K562 (cell line): ENCODE measurements around the gene ZNF668. TPM values are rescaled to one million over a fixed set of nuclear protein-coding genes. Genes with fewer than 3 reads are reported as not detected.
"Not testable (repeated sequence)": the region's sequence is repeated elsewhere in the genome, so short reads cannot be mapped to it uniquely, and the experiment has no call there.

Source experiments
- ATAC-seq: fragments of 200-7000 bp; cut with Tn5 transposase; 3 replicates; pipeline ENCODE4 v1.9.1; 2020; ENCODE audit warnings: moderate library complexity
- BruUV-seq: library from RNA; stranded (reverse); fragments of 400-500 nt; replicated peaks from 2 replicates; lab custom pipeline; 2021; lab: Mats Ljungman, UMichigan
- CTCF ChIA-PET: fragments of 300-600 bp; formaldehyde crosslinking; extraction: SDS; loops from one replicate; lab custom pipeline; 2021; ENCODE audit warnings: low intra/inter-chr PET ratio; lab: Yijun Ruan, JAX
- POLR2A ChIA-PET: fragments of 300-600, 350-650 bp; sonication (Branson Sonifier 250); formaldehyde crosslinking; extraction: SDS; loops from one replicate; lab custom pipeline; 2021; ENCODE audit warnings: antibody characterized with exemption, inconsistent platforms; lab: Yijun Ruan, JAX
- DNase-seq, 4 experiments: peaks; one replicate each; pipeline versions ENCODE4 v3.0.0 to v3.0.0-alpha.2; 2011 to 2018; ENCODE audit warnings: low spot score in 3 of 4, mixed read lengths in 3 of 4; ENCODE audit errors: extremely low read depth in 1 of 4
- FAIRE-seq: peaks from 2 replicates; lab custom pipeline; 2011; peaks lifted over from hg19 to GRCh38; lab: Jason Lieb, UNC
- H2AFZ ChIP-seq: 2 replicates; pipeline ENCODE4 v1.6.0; 2011; ENCODE audit warnings: low read depth, low read length, control low read depth, inconsistent platforms
- H3K27ac ChIP-seq: fragments of 200-600 bp; 3 replicates; pipeline ENCODE4 v1.8.0; 2011; ENCODE audit warnings: low read depth, mild to moderate bottlenecking, control low read depth, inconsistent platforms, low read length, moderate library complexity, mixed read lengths; ENCODE audit errors: extremely low read depth
- H3K27me3 ChIP-seq, 2 experiments: fragments of 300-600 bp in 1 of 2; 2 replicates in 1 of 2; 3 replicates in 1 of 2; pipeline versions ENCODE4 v1.6.0 to v1.8.0; 2011; ENCODE audit warnings: inconsistent platforms in 2 of 2, low read length in 2 of 2, mild to moderate bottlenecking in 1 of 2, mixed read lengths in 1 of 2, moderate library complexity in 1 of 2; ENCODE audit not compliant: control insufficient read depth in 2 of 2, insufficient read depth in 2 of 2
- H3K36me3 ChIP-seq: fragments of 300-600 bp; 3 replicates; pipeline ENCODE4 v1.8.0; 2011; ENCODE audit warnings: mild to moderate bottlenecking, low read length, inconsistent platforms; ENCODE audit not compliant: control insufficient read depth, insufficient read depth
- H3K4me1 ChIP-seq, 2 experiments: fragments of 200-600 bp in 1 of 2; replicated peaks in 1 of 2; 2 replicates in 1 of 2; 3 replicates in 1 of 2; pipeline versions ENCODE4 v1.5.1 to v1.8.0; 2011; ENCODE audit warnings: inconsistent platforms in 2 of 2, low read length in 2 of 2, mild to moderate bottlenecking in 1 of 2, mixed read lengths in 1 of 2, moderate library complexity in 1 of 2; ENCODE audit not compliant: control insufficient read depth in 2 of 2, insufficient read depth in 2 of 2
- H3K4me2 ChIP-seq: 2 replicates; pipeline ENCODE4 v1.6.1; 2011; ENCODE audit warnings: low read length, control low read depth, inconsistent platforms, mixed read lengths; ENCODE audit not compliant: insufficient read depth
- H3K4me3 ChIP-seq: fragments of 200-600 bp; sonication (generic), shearing (Covaris generic); 2 replicates; pipeline ENCODE4 v1.5.1; 2016; ENCODE audit warnings: control low read depth, inconsistent platforms
- H3K79me2 ChIP-seq: fragments of 200-600 bp; 3 replicates; pipeline ENCODE4 v1.8.0; 2011; ENCODE audit warnings: low read length, inconsistent platforms; ENCODE audit not compliant: control insufficient read depth, insufficient read depth
- H3K9ac ChIP-seq, 2 experiments: 2 replicates each; pipeline versions ENCODE4 v1.6.0 to v1.6.1; 2011; ENCODE audit warnings: low read depth in 2 of 2, low read length in 2 of 2, control low read depth in 1 of 2, inconsistent platforms in 1 of 2, mild to moderate bottlenecking in 1 of 2, mixed read lengths in 1 of 2; ENCODE audit not compliant: insufficient read depth in 1 of 2
- H3K9me1 ChIP-seq: one replicate; pipeline ENCODE4 v1.6.0; 2011; ENCODE audit warnings: inconsistent platforms, mild to moderate bottlenecking, low read length, moderate library complexity; ENCODE audit not compliant: control insufficient read depth, insufficient read depth
- H3K9me3 ChIP-seq: replicated peaks from 2 replicates; pipeline ENCODE4 v1.5.1; 2011; ENCODE audit warnings: low read depth, low read length, inconsistent platforms; ENCODE audit not compliant: control insufficient read depth, insufficient read depth
- H4K20me1 ChIP-seq: replicated peaks from 2 replicates; pipeline ENCODE4 v1.6.1; 2011; ENCODE audit warnings: low read length, inconsistent platforms, mixed read lengths; ENCODE audit not compliant: control insufficient read depth, insufficient read depth
- ZNF121 ChIP-seq: sonication (generic); formaldehyde crosslinking; conservative IDR thresholded peaks from 2 replicates; pipeline ENCODE4 v1.8.0; 2022; ENCODE audit warnings: missing genetic modification reagents
- ZNF512 ChIP-seq: IDR thresholded peaks from 2 replicates; pipeline ENCODE4 v1.6.1; 2016; ENCODE audit warnings: missing genetic modification characterization, missing compliant biosample characterization
- WGBS: fragments of 100-300 bp; shearing (Covaris generic); methylation state at CpG from one replicate; pipeline ENCODE4 v1.1.6; 2016; ENCODE audit warnings: low coverage, mixed read lengths; ENCODE audit not compliant: insufficient coverage; ENCODE audit errors: missing lambda C conversion rate; 5-methylcytosine and 5-hydroxymethylcytosine counted together
- in situ Hi-C: fragments of 300-500 bp; cut with MboI; formaldehyde crosslinking; loops from 4 replicates; pipeline ENCODE4 v1.15.0; 2018; ENCODE audit warnings: inconsistent platforms, mixed read lengths
- intact Hi-C: fragments of 100-400 bp; cut with micrococcal nuclease; formaldehyde crosslinking; loops from 2 replicates; pipeline ENCODE4 v1.14.2; 2022
- polyA plus RNA-seq, 8 experiments: library from polyadenylated mRNA; depleted of rRNA in 4 of 8; stranded (reverse) in 5 of 8; unstranded in 3 of 8; fragments of >200 nt; fragmentation: Nextera tagmentation in 2 of 8; fragmentation: Illumina TruSeq in 1 of 8; extraction: Ambion mirVana in 2 of 8; extraction: Trizol in 1 of 8; gene quantifications; 2 replicates each; pipeline versions ENCODE4 v1.2.1 to v1.2.3, GENCODE V29; 2011 to 2014; ENCODE audit warnings: inconsistent platforms in 1 of 8, missing spikeins in 1 of 8
- total RNA-seq, 7 experiments: library from RNA; depleted of rRNA in 6 of 7; stranded (reverse); fragments of >200 nt in 6 of 7; fragmentation: Illumina TruSeq in 2 of 7; extraction: Trizol in 2 of 7; gene quantifications; 2 replicates each; pipeline versions ENCODE4 v1.2.1 to v1.2.3, GENCODE V29; 2011 to 2021; ENCODE audit warnings: low replicate concordance in 1 of 7

ZNF668 gene
- total and polyA plus RNA-seq, 9 of the 15 experiments (the other 6 are each of a cell fraction or from before 2014, with no cell fraction given), result 0.04 to 15.3 (median 3.8) TPM; not detected in 1

- H3K4me3 ChIP-seq, CTCF ChIA-PET, H3K4me2 ChIP-seq, H3K36me3 ChIP-seq, ATAC-seq, H3K79me2 ChIP-seq, H4K20me1 ChIP-seq, in situ Hi-C loops, H2AFZ ChIP-seq, H3K9ac ChIP-seq, H3K27ac ChIP-seq, DNase-seq, intact Hi-C loops, H3K9me1 ChIP-seq, H3K9me3 ChIP-seq, FAIRE-seq, BruUV-seq: not testable (repeated sequence)
- POLR2A ChIA-PET, result interaction anchor here (0.6 kb wide), 1 partner anchor 17 kb away, joined by 3 read pairs; no protein-coding TSS in a partner anchor
- peaks cover 13 to 23% of the 10 kb centered on the region in 2 experiments; a peak in 4 of 5 replicates for H3K27me3 ChIP-seq
- peaks cover 6 to 12% of the 10 kb centered on the region in 2 experiments; a peak in 4 of 5 replicates for H3K4me1 ChIP-seq
- TF ChIP-seq ZNF512 (tag), result peak; percentile 60; the same call in 1 of the 2 replicates
- peak; percentile 60 for TF ChIP-seq ZNF121 (CRISPR knock-in tag)
These were observed 60.7 kb downstream of the ZNF668 start for GRCh38 chr16:31013292-31013691.

- peak; percentile 71; the same call in 1 of the 2 replicates for TF ChIP-seq ZNF121 (CRISPR knock-in tag)
- TF ChIP-seq, all 486 proteins: peak for 1; not testable (repeated sequence) for 485
- H3K79me2 ChIP-seq, intact Hi-C loops, BruUV-seq, H3K9me3 ChIP-seq, H3K4me2 ChIP-seq, in situ Hi-C loops, H3K4me3 ChIP-seq, H3K36me3 ChIP-seq, ATAC-seq, FAIRE-seq, H3K27ac ChIP-seq, H2AFZ ChIP-seq, H4K20me1 ChIP-seq, H3K9me1 ChIP-seq, DNase-seq, H3K9ac ChIP-seq, CTCF ChIA-PET: not testable (repeated sequence)
- peaks cover 0 to 12% of the 10 kb centered on the region in 2 experiments; a peak in 2 of 5 replicates for H3K4me1 ChIP-seq
- POLR2A ChIA-PET, result interaction anchor here (0.9 to 1.2 kb wide), 2 partner anchors 11 to 13 kb away, joined by 3 to 9 read pairs; no protein-coding TSS in a partner anchor
- peaks cover 13 to 23% of the 10 kb centered on the region in 2 experiments; a peak in 4 of 5 replicates for H3K27me3 ChIP-seq
- WGBS, result 28% methylated on average over 7 of the region's 7 CpGs
These were observed 62.2 kb downstream of the ZNF668 start for GRCh38 chr16:31011815-31012214.

Other genes starting within 250 kb of the ZNF668 start
Only the 7 nearest of the 20 such genes appear.
- 20.7 and 22.5 TPM in 2 replicates for gene STX4, start 40.7 kb downstream of the ZNF668 start, total RNA-seq (2014; rRNA removed)
- gene STX4, start 40.7 kb downstream of the ZNF668 start, total RNA-seq (2014; rRNA removed; fragmentation: Illumina TruSeq; extraction: Trizol), result 11.6 and 13.0 TPM in 2 replicates
- gene STX4, start 40.7 kb downstream of the ZNF668 start, total RNA-seq (2015; rRNA removed; fragmentation: Illumina TruSeq; extraction: Trizol), result 20.3 and 21.5 TPM in 2 replicates
- gene STX4, start 40.7 kb downstream of the ZNF668 start, total RNA-seq (2021), result 32.1 and 45.8 TPM in 2 replicates
- gene STX4, start 40.7 kb downstream of the ZNF668 start, polyA plus RNA-seq (2011; rRNA removed), result 26.9 and 29.6 TPM in 2 replicates
- 30.6 and 36.8 TPM in 2 replicates for gene STX4, start 40.7 kb downstream of the ZNF668 start, polyA plus RNA-seq (2014; fragmentation: Illumina TruSeq; extraction: Trizol)
- gene STX4, start 40.7 kb downstream of the ZNF668 start, polyA plus RNA-seq (2014; fragmentation: Nextera tagmentation; extraction: Ambion mirVana), result 1 to 10 TPM; 3.2 to 7.4 TPM
- gene STX4, start 40.7 kb downstream of the ZNF668 start, polyA plus RNA-seq (2014; rRNA removed), result 42.6 and 48.0 TPM in 2 replicates
- gene ZNF646, start 182 bp upstream of the ZNF668 start, total RNA-seq (2014; rRNA removed), result 17.3 and 20.7 TPM in 2 replicates
- 3.8 and 4.3 TPM in 2 replicates for gene ZNF646, start 182 bp upstream of the ZNF668 start, total RNA-seq (2014; rRNA removed; fragmentation: Illumina TruSeq; extraction: Trizol)
- gene ZNF646, start 182 bp upstream of the ZNF668 start, total RNA-seq (2015; rRNA removed; fragmentation: Illumina TruSeq; extraction: Trizol), result 10.6 and 10.7 TPM in 2 replicates
- gene ZNF646, start 182 bp upstream of the ZNF668 start, total RNA-seq (2021), result 16.1 and 20.6 TPM in 2 replicates
- gene ZNF646, start 182 bp upstream of the ZNF668 start, polyA plus RNA-seq (2011; rRNA removed), result 3.4 and 4.8 TPM in 2 replicates
- 8.0 and 11.1 TPM in 2 replicates for gene ZNF646, start 182 bp upstream of the ZNF668 start, polyA plus RNA-seq (2014; fragmentation: Illumina TruSeq; extraction: Trizol)
- gene ZNF646, start 182 bp upstream of the ZNF668 start, polyA plus RNA-seq (2014; fragmentation: Nextera tagmentation; extraction: Ambion mirVana), result under 1 TPM; 0.08 to 0.10 TPM
- gene ZNF646, start 182 bp upstream of the ZNF668 start, polyA plus RNA-seq (2014; rRNA removed), result 9.9 and 10.4 TPM in 2 replicates
- 0.78 and 1.1 TPM in 2 replicates for gene PRSS53, start 14.7 kb upstream of the ZNF668 start, total RNA-seq (2014; rRNA removed)
- 0.16 and 0.40 TPM in 2 replicates for gene PRSS53, start 14.7 kb upstream of the ZNF668 start, total RNA-seq (2014; rRNA removed; fragmentation: Illumina TruSeq; extraction: Trizol)
- 0.43 and 0.57 TPM in 2 replicates for gene PRSS53, start 14.7 kb upstream of the ZNF668 start, total RNA-seq (2015; rRNA removed; fragmentation: Illumina TruSeq; extraction: Trizol)
- 0.85 and 1.3 TPM in 2 replicates for gene PRSS53, start 14.7 kb upstream of the ZNF668 start, total RNA-seq (2021)
- 0.78 and 1.9 TPM in 2 replicates for gene PRSS53, start 14.7 kb upstream of the ZNF668 start, polyA plus RNA-seq (2011; rRNA removed)
- 0.45 and 0.69 TPM in 2 replicates for gene PRSS53, start 14.7 kb upstream of the ZNF668 start, polyA plus RNA-seq (2014; fragmentation: Illumina TruSeq; extraction: Trizol)
- gene PRSS53, start 14.7 kb upstream of the ZNF668 start, polyA plus RNA-seq (2014; fragmentation: Nextera tagmentation; extraction: Ambion mirVana), result not detected
- gene PRSS53, start 14.7 kb upstream of the ZNF668 start, polyA plus RNA-seq (2014; rRNA removed), result 1.7 and 1.9 TPM in 2 replicates
- gene VKORC1, start 20.6 kb upstream of the ZNF668 start, total RNA-seq (2014; rRNA removed), result 68.1 and 83.3 TPM in 2 replicates
- 28.8 and 32.1 TPM in 2 replicates for gene VKORC1, start 20.6 kb upstream of the ZNF668 start, total RNA-seq (2014; rRNA removed; fragmentation: Illumina TruSeq; extraction: Trizol)
- gene VKORC1, start 20.6 kb upstream of the ZNF668 start, total RNA-seq (2015; rRNA removed; fragmentation: Illumina TruSeq; extraction: Trizol), result 36.1 and 37.2 TPM in 2 replicates
- gene VKORC1, start 20.6 kb upstream of the ZNF668 start, total RNA-seq (2021), result 62.1 and 66.1 TPM in 2 replicates
- gene VKORC1, start 20.6 kb upstream of the ZNF668 start, polyA plus RNA-seq (2011; rRNA removed), result 119 and 164 TPM in 2 replicates
- gene VKORC1, start 20.6 kb upstream of the ZNF668 start, polyA plus RNA-seq (2014; fragmentation: Illumina TruSeq; extraction: Trizol), result 70.3 and 79.1 TPM in 2 replicates
- gene VKORC1, start 20.6 kb upstream of the ZNF668 start, polyA plus RNA-seq (2014; fragmentation: Nextera tagmentation; extraction: Ambion mirVana), result 10 to 100 TPM; 30.0 to 47.3 TPM
- 112 and 121 TPM in 2 replicates for gene VKORC1, start 20.6 kb upstream of the ZNF668 start, polyA plus RNA-seq (2014; rRNA removed)
- 29.1 and 36.4 TPM in 2 replicates for gene BCKDK, start 34.1 kb upstream of the ZNF668 start, total RNA-seq (2014; rRNA removed)
- gene BCKDK, start 34.1 kb upstream of the ZNF668 start, total RNA-seq (2014; rRNA removed; fragmentation: Illumina TruSeq; extraction: Trizol), result 6.0 and 9.0 TPM in 2 replicates
- 10.8 and 11.7 TPM in 2 replicates for gene BCKDK, start 34.1 kb upstream of the ZNF668 start, total RNA-seq (2015; rRNA removed; fragmentation: Illumina TruSeq; extraction: Trizol)
- gene BCKDK, start 34.1 kb upstream of the ZNF668 start, total RNA-seq (2021), result 33.1 and 34.8 TPM in 2 replicates
- gene BCKDK, start 34.1 kb upstream of the ZNF668 start, polyA plus RNA-seq (2011; rRNA removed), result 13.1 and 23.5 TPM in 2 replicates
- gene BCKDK, start 34.1 kb upstream of the ZNF668 start, polyA plus RNA-seq (2014; fragmentation: Illumina TruSeq; extraction: Trizol), result 22.4 and 29.2 TPM in 2 replicates
- gene BCKDK, start 34.1 kb upstream of the ZNF668 start, polyA plus RNA-seq (2014; fragmentation: Nextera tagmentation; extraction: Ambion mirVana), result 1 to 10 TPM in 1 of 2 experiments, under 1 TPM in 1; 0.58 to 1.5 TPM
- gene BCKDK, start 34.1 kb upstream of the ZNF668 start, polyA plus RNA-seq (2014; rRNA removed), result 25.1 and 27.1 TPM in 2 replicates
- 76.4 and 79.5 TPM in 2 replicates for gene KAT8, start 43.4 kb upstream of the ZNF668 start, total RNA-seq (2014; rRNA removed)
- gene KAT8, start 43.4 kb upstream of the ZNF668 start, total RNA-seq (2014; rRNA removed; fragmentation: Illumina TruSeq; extraction: Trizol), result 55.2 and 58.0 TPM in 2 replicates
- 64.7 and 70.0 TPM in 2 replicates for gene KAT8, start 43.4 kb upstream of the ZNF668 start, total RNA-seq (2015; rRNA removed; fragmentation: Illumina TruSeq; extraction: Trizol)
- 78.8 and 85.4 TPM in 2 replicates for gene KAT8, start 43.4 kb upstream of the ZNF668 start, total RNA-seq (2021)
- 97.8 and 98.5 TPM in 2 replicates for gene KAT8, start 43.4 kb upstream of the ZNF668 start, polyA plus RNA-seq (2011; rRNA removed)
- gene KAT8, start 43.4 kb upstream of the ZNF668 start, polyA plus RNA-seq (2014; fragmentation: Illumina TruSeq; extraction: Trizol), result 77.7 and 80.0 TPM in 2 replicates
- gene KAT8, start 43.4 kb upstream of the ZNF668 start, polyA plus RNA-seq (2014; fragmentation: Nextera tagmentation; extraction: Ambion mirVana), result 10 to 100 TPM; 10.0 to 12.3 TPM
- 85.8 and 92.9 TPM in 2 replicates for gene KAT8, start 43.4 kb upstream of the ZNF668 start, polyA plus RNA-seq (2014; rRNA removed)
- 1.7 and 2.4 TPM in 2 replicates for gene PRSS8, start 61.5 kb upstream of the ZNF668 start, total RNA-seq (2014; rRNA removed)
- 0.32 and 0.69 TPM in 2 replicates for gene PRSS8, start 61.5 kb upstream of the ZNF668 start, total RNA-seq (2014; rRNA removed; fragmentation: Illumina TruSeq; extraction: Trizol)
- gene PRSS8, start 61.5 kb upstream of the ZNF668 start, total RNA-seq (2015; rRNA removed; fragmentation: Illumina TruSeq; extraction: Trizol), result 0.72 and 0.83 TPM in 2 replicates
- gene PRSS8, start 61.5 kb upstream of the ZNF668 start, total RNA-seq (2021), result 3.0 and 3.9 TPM in 2 replicates
- 0.77 and 7.6 TPM in 2 replicates for gene PRSS8, start 61.5 kb upstream of the ZNF668 start, polyA plus RNA-seq (2011; rRNA removed)
- 2.7 and 4.5 TPM in 2 replicates for gene PRSS8, start 61.5 kb upstream of the ZNF668 start, polyA plus RNA-seq (2014; fragmentation: Illumina TruSeq; extraction: Trizol)
- gene PRSS8, start 61.5 kb upstream of the ZNF668 start, polyA plus RNA-seq (2014; fragmentation: Nextera tagmentation; extraction: Ambion mirVana), result under 1 TPM in 1 of 2 experiments, not detected in 1; 0.25 TPM
- gene PRSS8, start 61.5 kb upstream of the ZNF668 start, polyA plus RNA-seq (2014; rRNA removed), result 3.1 and 6.3 TPM in 2 replicates